OCI-LY3 (cell line): Measurements from ENCODE around the gene MTMR8.

Experiments
- EZH2phosphoT487 ChIP-seq: fragments of 200-600 bp; shearing (Covaris generic); IDR thresholded peaks from 2 replicates; pipeline ENCODE4 v1.6.1; 2018; ENCODE audit warnings: antibody characterized with exemption, mixed run types, low read depth
- TF ChIP-seq, protein P1 (sequence below): fragments of 200-600, 300-600 bp; sonication (generic); IDR thresholded peaks from 2 replicates; pipeline ENCODE4 v1.5.1; 2014; ENCODE audit warnings: antibody characterized with exemption, low read length, low read depth

GRCh38 chrX:64379924-64380323, 15.3 kb downstream of the MTMR8 start:
- TF ChIP-seq, protein P1, sequence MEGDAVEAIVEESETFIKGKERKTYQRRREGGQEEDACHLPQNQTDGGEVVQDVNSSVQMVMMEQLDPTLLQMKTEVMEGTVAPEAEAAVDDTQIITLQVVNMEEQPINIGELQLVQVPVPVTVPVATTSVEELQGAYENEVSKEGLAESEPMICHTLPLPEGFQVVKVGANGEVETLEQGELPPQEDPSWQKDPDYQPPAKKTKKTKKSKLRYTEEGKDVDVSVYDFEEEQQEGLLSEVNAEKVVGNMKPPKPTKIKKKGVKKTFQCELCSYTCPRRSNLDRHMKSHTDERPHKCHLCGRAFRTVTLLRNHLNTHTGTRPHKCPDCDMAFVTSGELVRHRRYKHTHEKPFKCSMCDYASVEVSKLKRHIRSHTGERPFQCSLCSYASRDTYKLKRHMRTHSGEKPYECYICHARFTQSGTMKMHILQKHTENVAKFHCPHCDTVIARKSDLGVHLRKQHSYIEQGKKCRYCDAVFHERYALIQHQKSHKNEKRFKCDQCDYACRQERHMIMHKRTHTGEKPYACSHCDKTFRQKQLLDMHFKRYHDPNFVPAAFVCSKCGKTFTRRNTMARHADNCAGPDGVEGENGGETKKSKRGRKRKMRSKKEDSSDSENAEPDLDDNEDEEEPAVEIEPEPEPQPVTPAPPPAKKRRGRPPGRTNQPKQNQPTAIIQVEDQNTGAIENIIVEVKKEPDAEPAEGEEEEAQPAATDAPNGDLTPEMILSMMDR: no peak
- TF ChIP-seq EZH2phosphoT487: no peak
